ENCODE data around the gene ESR1.

Gene ESR1

GRCh38 chr6:151783692-151784091 is 23.8 kb upstream of the ESR1 start:
- no peaks in the 10 kb centered on the region for H3K9me3 ChIP-seq
- intact Hi-C loops (cut with DNase I; ENCODE audit: low total_unique reads): no loop called here
- DNase-seq: no peak
- no peaks in the 10 kb centered on the region for H3K36me3 ChIP-seq
- H3K27ac ChIP-seq: no peak overlapping the region
- H3K4me1 ChIP-seq: no peaks in the 10 kb centered on the region
- H3K4me3 ChIP-seq: no peak overlapping the region
- no peak for TF ChIP-seq CTCF (IDR thresholded peaks at IDR 0.05)
- no peaks in the 10 kb centered on the region for H3K27me3 ChIP-seq

GRCh38 chr6:151784441-151785214 is 22.9 kb upstream of the ESR1 start:
- no peak overlapping the region for H3K4me3 ChIP-seq
- H3K4me1 ChIP-seq: no peaks in the 10 kb centered on the region
- no peak overlapping the region for H3K27ac ChIP-seq
- H3K36me3 ChIP-seq: no peaks in the 10 kb centered on the region
- H3K27me3 ChIP-seq: no peaks in the 10 kb centered on the region
- DNase-seq: no peak
- TF ChIP-seq CTCF (IDR thresholded peaks at IDR 0.05): no peak
- intact Hi-C loops (cut with DNase I; ENCODE audit: low total_unique reads): no loop called here
- H3K9me3 ChIP-seq: no peaks in the 10 kb centered on the region

GRCh38 chr6:151796842-151797530 is 10.5 kb upstream of the ESR1 start:
- intact Hi-C loops (cut with DNase I; ENCODE audit: low total_unique reads): no loop called here
- H3K27ac ChIP-seq: peak overlapping the region; percentile 52 to 58
- no peaks in the 10 kb centered on the region for H3K9me3 ChIP-seq
- H3K27me3 ChIP-seq: no peaks in the 10 kb centered on the region
- TF ChIP-seq CTCF (IDR thresholded peaks at IDR 0.05): no peak
- H3K36me3 ChIP-seq: no peaks in the 10 kb centered on the region
- H3K4me3 ChIP-seq: no peak overlapping the region
- DNase-seq: no peak
- peaks cover 0 to 47% (median 14%) of the 10 kb centered on the region in 4 donors for H3K4me1 ChIP-seq

- intact Hi-C loops (cut with DNase I; ENCODE audit: low total_unique reads): no loop called here
- peak overlapping the region; percentile 78 to 80 for H3K27ac ChIP-seq
Measured at GRCh38 chr6:151803743-151804142, 3.7 kb upstream of the ESR1 start.

More at GRCh38 chr6:151803743-151804142, 3.7 kb upstream of the ESR1 start:
- DNase-seq: no peak
- Histone ChIP-seq H3K4me3 (no peak overlapping the region), H3K27me3 (no peaks in the 10 kb centered on the region), H3K4me1 (peaks cover 0 to 80% (median 26%) of the 10 kb centered on the region in 4 donors), H3K9me3 (no peaks in the 10 kb centered on the region), H3K36me3 (no peaks in the 10 kb centered on the region)
- no peak for TF ChIP-seq CTCF (IDR thresholded peaks at IDR 0.05)
